Stimulated activated CD4-positive, alpha-beta T cell treated with anti-CD3 and anti-CD28 coated beads, Interleukin-1b, Interleukin-23, amount 100 ng/mL, for 4 hours (primary cell): Measurements from ENCODE around the gene CHORDC1.
"Not testable (repeated sequence)": the region's sequence is repeated elsewhere in the genome, so short reads cannot be mapped to it uniquely, and the experiment has no call there.

Source experiments
- DNase-seq, 2 donors: peaks; one replicate each; pipeline ENCODE4 v3.0.0-alpha.2; 2020; ENCODE audit warnings: low read depth in 2 of 2

CHORDC1 gene

GRCh38 chr11:90216611-90217010 lies 6.2 kb downstream of the CHORDC1 start:
- no peak for DNase-seq

- DNase-seq, result no peak
These were observed 9.5 kb downstream of the CHORDC1 start for GRCh38 chr11:90213322-90213721.

GRCh38 chr11:90208857-90209256 lies 14.0 kb downstream of the CHORDC1 start:
- DNase-seq, result no peak

- DNase-seq, result not testable (repeated sequence)
These were observed 14.9 kb downstream of the CHORDC1 start for GRCh38 chr11:90207992-90208391.

- no peak for DNase-seq
These were observed 17.8 kb downstream of the CHORDC1 start for GRCh38 chr11:90204832-90205646.

- DNase-seq, result no peak
These were observed 18.4 kb downstream of the CHORDC1 start for GRCh38 chr11:90204407-90204806.

GRCh38 chr11:90202342-90202741 lies 20.5 kb downstream of the CHORDC1 start:
- DNase-seq, result no peak

GRCh38 chr11:90197377-90197776 lies 25.5 kb downstream of the CHORDC1 start:
- no peak for DNase-seq

- no peak for DNase-seq
These were observed 29.8 kb downstream of the CHORDC1 start for GRCh38 chr11:90192869-90193582.

- DNase-seq, result no peak
These were observed 33.8 kb downstream of the CHORDC1 start for GRCh38 chr11:90189011-90189410.

- DNase-seq, result no peak
These were observed 35.0 kb downstream of the CHORDC1 start for GRCh38 chr11:90187839-90188238.

GRCh38 chr11:90179923-90180322 lies 42.9 kb downstream of the CHORDC1 start:
- DNase-seq, result no peak

- DNase-seq, result no peak
These were observed 44.1 kb downstream of the CHORDC1 start for GRCh38 chr11:90178751-90179150.

GRCh38 chr11:90176069-90176468 lies 46.8 kb downstream of the CHORDC1 start:
- DNase-seq, result no peak

- DNase-seq, result no peak
These were observed 51.5 kb downstream of the CHORDC1 start for GRCh38 chr11:90171359-90171758.

GRCh38 chr11:90168571-90168970 lies 54.3 kb downstream of the CHORDC1 start:
- DNase-seq, result no peak

GRCh38 chr11:90167704-90168103 lies 55.1 kb downstream of the CHORDC1 start:
- not testable (repeated sequence) for DNase-seq

- not testable (repeated sequence) for DNase-seq
These were observed 55.8 kb downstream of the CHORDC1 start for GRCh38 chr11:90166982-90167573.
